Fibroblast of upper back skin (primary cell): ENCODE measurements around the gene GSC.
"Not testable (repeated sequence)": the region's sequence is repeated elsewhere in the genome, so short reads cannot be mapped to it uniquely, and the experiment has no call there.

ENCODE experiments used
- DNase-seq: peaks from one replicate; pipeline ENCODE4 v3.0.0-alpha.2; 2013

GSC gene

GRCh38 chr14:94738097-94738496 is 31.8 kb downstream of the GSC start:
- no peak for DNase-seq

- DNase-seq = no peak
These were observed 41.0 kb downstream of the GSC start for GRCh38 chr14:94728950-94729349.

- not testable (repeated sequence) for DNase-seq
These were observed 41.5 kb downstream of the GSC start for GRCh38 chr14:94728440-94728839.

GRCh38 chr14:94726649-94727048 is 43.3 kb downstream of the GSC start:
- DNase-seq = not testable (repeated sequence)

- no peak for DNase-seq
These were observed 44.9 kb downstream of the GSC start for GRCh38 chr14:94724993-94725392.

GRCh38 chr14:94722397-94722796 is 47.5 kb downstream of the GSC start:
- DNase-seq = no peak
